Activated T-cell treated with anti-CD3 and anti-CD28 coated beads for 24 hours (primary cell): Measurements from ENCODE around the gene TIAM1.

ENCODE experiments used
- DNase-seq: peaks from one replicate; pipeline ENCODE4 v3.0.0-alpha.2; 2020; ENCODE audit warnings: low read depth

TIAM1 gene

DNA sequence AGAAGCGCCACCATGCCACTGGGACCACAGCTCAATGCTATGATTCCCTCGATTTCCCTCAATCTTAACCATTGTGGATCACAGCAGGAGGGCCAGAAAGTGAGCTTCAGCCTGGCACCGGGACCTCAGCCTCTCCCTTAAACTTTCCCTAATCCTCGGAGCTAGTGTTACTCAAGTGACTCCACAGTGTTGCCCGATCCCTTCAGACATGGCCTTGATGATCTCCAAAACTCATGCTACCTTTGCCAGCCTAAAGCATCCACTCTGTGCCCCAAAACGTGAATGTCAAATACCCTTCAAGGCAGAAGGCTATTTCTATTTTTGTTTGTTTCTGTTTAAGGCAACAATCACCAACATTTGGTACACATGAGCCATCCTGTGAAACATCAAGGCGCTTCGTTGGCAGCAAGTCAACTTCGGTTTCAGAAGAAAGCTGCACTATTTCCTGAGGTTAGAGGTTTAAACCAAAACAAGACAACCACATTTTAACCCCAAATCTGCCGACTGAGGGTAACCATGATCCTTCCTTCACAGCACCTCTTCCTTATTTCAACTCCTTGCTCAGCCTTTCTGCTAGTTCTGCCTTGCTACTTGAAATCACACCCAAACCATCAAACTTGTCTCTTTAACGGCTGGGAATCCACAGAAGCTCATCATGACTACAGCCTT lies 211.4 kb downstream of the TIAM1 start:
- peak; percentile 54 for DNase-seq

DNA sequence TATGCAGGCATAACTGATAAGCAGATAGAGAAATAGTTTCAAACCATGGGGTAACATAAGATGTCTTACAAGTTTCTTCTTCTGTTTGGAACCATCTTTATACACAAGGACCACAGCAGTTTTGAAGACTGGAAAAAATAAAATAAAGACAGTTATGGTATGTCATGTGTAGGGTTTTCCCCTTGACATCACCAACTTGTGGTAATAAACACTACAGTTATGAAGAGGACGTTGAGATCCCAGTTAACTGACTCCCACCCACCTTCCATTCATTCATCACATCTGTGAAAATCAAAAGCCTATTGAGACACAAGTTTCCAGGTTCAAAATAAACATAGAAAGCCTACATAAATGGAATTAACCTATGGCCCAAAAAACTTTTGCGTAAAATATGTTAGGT lies 213.2 kb downstream of the TIAM1 start:
- DNase-seq = no peak

GRCh38 chr21:31128234-31128633 lies 215.8 kb downstream of the TIAM1 start:
- no peak for DNase-seq

- DNase-seq = no peak
Observed at GRCh38 chr21:31124010-31124409, 220.1 kb downstream of the TIAM1 start.

DNA sequence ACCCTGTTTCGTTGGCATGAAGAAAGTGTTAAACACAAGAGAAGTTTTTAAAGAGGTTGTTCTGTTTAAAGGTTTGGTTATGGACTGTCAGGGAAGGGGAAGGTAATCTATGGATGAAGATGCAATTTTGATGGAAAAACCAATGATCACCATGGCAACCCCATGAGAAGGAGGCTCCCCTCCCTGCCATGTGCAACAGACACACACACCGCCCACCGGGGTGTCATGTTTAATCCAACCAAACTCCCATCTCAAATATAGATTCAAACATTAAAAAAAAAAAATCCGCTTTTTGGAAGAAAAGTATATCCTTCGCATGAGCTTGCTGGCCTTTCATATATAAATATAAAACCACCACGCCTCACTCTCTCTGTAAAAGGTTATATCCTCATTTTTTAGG lies 224.9 kb downstream of the TIAM1 start:
- DNase-seq = no peak

DNA sequence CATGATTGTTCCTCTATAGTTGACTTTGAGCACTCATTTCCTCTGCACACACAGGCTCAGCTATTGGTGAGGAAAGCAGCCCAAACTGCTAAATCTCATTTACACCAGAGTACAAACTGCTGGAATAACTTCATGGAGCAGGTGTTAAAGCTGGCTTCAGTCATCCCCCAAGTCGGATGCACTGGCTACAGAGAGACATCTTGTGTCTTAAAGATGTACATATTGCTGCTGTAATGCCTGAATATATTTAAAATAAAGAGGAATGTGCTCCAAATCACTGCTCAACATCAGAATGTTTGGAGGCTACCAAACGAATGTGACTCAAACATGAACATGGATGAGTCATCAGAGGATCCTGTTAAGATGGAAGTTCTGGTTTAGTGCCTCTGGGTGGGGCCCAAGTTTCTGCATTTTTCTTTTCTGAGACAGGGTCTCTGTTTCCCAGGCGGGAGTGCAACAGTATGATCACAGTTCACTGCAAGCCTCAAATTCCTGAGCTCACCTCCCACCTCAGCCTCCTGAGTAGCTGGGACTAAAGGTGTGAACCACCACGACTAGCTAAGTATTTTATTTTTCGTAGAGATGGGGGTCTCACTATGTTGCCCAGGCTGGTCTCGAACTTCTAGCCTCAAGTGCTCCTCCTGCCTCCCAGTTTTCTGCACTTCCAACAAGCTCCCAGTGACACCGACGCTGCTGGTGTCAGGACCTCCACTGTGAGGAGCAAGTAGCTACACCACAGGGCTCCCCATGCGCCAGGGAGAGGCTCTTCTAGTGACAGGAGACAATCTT lies 226.7 kb downstream of the TIAM1 start:
- DNase-seq = no peak

DNA sequence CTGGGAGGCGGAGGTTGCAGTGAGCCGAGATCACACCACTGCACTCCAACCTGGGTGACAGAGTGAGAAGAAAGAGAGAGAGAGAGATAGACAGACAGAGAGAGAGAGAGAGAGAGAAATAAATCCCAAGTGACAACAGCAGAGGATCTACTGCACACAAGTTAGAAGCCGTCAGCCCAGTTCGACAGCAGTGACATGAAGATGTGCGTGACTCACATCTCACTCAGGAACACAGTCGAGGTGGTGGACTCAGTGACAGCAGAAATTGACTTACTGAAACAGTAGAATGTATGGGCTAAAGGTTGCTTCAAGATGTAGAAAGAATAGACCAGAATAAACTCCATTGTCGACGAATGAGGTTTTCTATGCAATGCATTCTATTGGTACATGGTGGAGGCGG lies 228.8 kb downstream of the TIAM1 start:
- no peak for DNase-seq

DNA sequence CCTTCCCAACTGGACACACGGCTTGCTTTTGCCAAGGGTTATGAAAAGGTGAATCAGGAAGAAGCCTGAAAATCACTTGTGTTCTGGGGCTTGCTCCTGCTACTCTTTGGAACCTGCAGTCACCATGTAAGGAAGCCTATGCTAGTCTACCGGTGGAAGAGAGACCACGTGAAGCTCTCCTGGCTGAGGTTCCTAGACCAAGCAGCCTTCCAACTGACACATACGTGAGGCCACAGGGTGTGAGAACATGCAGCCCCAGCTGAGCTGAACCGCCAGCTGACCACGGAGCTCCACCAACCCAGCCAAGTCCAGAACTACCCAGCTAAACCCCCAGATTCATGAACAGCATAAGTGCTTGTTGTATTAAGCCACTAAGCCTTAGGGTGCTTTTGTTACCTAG lies 233.0 kb downstream of the TIAM1 start:
- no peak for DNase-seq

DNA sequence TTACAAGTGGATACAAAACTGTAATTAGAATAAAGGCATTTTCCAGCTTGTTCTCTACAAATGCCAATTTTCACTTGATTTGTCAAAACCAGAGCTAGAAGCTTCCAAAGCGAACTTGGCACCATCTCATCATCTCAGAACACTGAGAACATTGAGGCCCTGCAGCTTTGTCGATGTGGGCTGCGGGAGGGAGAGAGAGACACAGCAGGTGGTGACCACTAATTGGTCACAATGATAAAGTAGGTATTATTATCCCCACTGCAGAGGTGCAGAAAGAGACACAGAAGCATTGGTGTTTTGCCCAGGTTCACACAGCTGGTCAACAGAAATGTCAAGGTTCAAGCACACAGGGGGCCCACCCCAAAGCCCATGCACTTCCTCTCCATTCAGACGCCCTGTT lies 233.6 kb downstream of the TIAM1 start:
- no peak for DNase-seq

- DNase-seq = no peak
Observed at GRCh38 chr21:31107871-31108270, 236.2 kb downstream of the TIAM1 start.

DNA sequence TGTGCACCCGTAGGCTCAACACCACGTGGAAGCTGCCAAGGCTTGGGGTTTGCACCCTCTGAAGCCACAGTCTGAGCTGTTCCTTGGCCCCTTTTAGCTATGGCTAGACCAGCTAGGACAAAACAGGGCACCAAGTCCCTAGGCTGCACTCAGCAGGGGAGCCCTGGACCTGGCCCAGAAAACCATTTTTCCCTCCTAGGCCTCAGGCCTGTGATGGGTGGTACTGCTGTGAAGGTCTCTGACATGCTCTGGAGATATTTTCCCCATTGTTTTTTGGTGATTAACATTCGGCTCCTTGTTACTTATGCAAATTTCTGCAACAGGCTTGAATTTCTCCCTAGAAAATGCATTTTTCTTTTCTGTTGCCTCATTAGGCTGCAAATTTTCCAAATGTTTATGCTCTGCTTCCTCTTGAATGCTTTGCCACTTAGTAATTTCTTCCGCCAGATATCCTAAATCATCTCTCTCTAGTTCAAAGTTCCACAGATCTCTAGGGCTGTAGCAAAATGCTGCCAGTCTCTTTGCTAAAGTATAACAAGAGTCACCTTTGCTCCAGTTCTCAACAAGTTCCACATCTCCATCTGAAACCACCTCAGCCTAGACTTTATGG lies 236.8 kb downstream of the TIAM1 start:
- DNase-seq = no peak

- DNase-seq = no peak
Observed at GRCh38 chr21:31103571-31104265, 240.3 kb downstream of the TIAM1 start.

GRCh38 chr21:31103163-31103562 lies 240.9 kb downstream of the TIAM1 start:
- DNase-seq = no peak

- no peak for DNase-seq
Observed at GRCh38 chr21:31099122-31099521, 244.9 kb downstream of the TIAM1 start.

DNA sequence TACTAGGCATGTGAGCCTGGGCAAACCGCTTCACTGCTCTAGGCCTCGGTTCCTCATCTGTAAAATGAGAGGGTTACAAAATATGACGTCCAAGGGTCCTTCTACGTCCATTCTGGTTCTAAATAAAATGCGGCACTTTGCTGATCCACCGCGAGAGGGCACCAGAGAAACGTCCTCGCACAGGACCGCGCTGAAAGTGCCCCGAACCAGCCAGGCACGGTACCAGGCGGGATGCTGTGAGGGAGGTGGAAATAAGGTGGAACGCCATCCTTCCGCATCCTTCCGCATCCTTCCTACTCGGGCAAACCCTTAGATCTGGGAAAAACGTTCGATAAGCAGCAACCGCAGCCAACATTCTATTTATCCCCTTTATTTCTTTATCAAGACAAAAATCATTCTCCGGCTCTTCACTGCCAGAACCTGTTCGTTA lies 245.5 kb downstream of the TIAM1 start:
- DNase-seq = peak; percentile 65

DNA sequence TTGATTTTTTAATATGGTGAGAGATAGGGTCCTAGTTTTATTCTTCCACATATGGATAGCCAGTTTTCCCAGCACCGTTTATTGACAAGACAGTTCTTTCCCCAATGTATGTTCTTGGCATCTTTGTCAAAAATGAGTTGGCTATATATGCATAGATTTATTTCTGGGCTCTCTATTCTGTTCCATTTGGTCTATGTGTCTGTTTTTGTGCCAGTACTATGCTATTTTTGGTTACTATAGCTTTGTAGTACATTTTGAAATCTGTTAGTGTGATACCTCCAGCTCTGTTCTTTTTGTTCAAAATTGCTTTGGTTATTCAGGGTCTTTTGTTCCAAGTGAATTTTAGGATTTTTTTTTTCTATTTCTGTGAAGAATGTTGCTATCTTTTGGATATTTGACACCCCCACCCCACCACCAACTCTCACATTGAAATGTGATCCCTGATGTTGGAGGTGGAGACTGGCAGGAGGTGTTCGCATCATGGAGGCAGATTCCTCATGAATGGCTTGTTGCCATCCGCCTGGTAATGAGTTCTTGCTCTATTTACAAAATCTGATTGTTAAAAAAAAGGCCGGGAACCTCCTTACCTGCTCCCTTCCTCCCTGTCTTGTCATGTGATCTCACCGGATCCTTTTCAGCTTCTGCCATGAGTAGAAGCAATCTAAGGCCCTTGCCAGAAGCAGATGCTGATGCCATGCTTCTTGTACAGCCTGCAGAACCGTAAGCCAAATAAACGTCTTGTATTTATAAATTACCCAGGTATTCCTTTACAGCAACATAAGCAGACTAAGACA lies 251.0 kb downstream of the TIAM1 start:
- no peak for DNase-seq

DNA sequence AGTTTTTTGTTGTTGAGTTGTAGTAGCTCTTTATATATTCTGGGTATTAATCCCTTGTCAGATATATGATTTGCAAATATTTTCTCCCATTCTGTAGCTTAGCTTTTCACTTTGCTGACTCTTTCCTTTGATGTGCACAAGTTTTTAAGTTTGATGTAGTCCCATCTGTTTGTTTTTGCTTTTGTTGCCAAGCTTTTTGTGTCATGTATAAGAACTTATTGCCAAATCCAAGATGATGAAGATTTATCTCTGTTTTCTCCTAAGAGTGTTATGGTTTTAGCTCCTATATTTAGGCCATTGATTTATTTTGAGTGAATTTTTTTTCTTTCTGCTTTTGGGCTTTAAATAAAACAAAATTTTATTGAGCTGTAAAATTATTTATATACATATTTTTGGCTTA lies 253.7 kb downstream of the TIAM1 start:
- no peak for DNase-seq

- DNase-seq = no peak
Observed at GRCh38 chr21:31088474-31088751, 255.6 kb downstream of the TIAM1 start.

DNA sequence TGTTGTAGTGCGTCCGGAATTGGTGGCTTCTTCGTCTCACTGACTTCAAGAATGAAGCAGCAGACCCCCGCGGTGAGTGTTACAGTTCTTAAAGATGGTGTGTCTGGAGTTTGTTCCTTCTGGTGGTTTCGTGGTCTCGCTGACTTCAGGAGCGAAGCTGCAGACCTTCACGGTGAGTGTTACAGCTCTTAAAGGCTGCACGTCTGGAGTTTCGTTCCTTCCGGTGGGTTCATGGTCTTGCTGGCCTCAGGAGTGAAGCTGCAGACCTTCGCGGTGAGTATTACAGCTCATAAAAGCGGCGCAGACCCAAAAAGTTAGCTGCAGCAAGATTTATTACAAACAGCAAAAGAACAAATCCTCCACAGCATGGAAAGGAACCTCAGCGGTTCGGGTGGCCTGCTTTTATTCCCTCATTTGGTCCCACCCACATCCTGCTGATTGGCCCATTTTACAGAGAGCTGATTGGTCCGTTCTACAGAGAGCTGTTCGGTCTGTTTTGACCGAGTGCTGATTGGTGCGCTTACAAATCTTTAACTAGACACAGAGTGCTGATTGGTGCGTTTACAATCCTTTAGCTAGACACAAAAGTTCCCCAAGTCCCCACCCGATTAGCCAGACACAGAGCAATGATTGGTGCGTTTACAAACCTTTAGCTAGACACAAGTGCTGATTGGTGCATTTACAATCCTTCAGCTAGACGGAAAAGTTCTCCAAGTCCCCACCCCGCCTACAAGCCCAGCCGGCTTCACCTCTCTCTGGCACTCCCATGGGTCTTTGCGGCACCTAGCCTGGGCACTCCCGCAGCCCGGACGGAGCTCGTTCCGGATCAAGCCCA lies 256.2 kb downstream of the TIAM1 start:
- no peak for DNase-seq

- DNase-seq = no peak
Observed at GRCh38 chr21:31084689-31085088, 259.4 kb downstream of the TIAM1 start.

DNA sequence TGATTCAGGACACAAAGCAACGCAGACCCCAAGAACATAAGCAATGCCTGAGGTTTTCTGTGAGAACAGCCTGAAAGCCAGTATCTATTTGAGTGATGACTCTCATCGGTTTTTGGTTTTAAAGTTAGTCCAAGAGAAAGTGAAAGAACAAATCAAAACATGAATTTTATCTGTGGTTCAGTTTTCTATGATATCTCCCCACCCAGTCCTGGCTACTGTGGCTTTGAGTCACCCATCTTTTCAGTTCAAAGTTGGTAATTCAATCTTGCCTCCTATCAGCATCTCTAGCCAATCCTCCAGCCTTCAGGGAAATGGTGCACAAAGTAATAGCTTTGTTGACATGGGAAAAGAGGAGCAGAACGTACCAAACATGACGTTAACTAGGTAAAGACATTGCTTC lies 265.3 kb downstream of the TIAM1 start:
- no peak for DNase-seq
